Upper lobe of left lung (tissue), 4 donors: Measurements from ENCODE around the gene DOCK11.

Experiments used
- EP300 ChIP-seq, 4 donors: sonication (generic); formaldehyde crosslinking; IDR thresholded peaks; one replicate each; pipeline ENCODE4 v1.5.1; 2017; ENCODE audit warnings: antibody characterized with exemption in 4 of 4, control low read depth in 2 of 4
- POLR2A ChIP-seq, 4 donors: fragments of 450-650 bp; IDR thresholded peaks; one replicate each; pipeline ENCODE4 v1.5.1; 2016 to 2017; ENCODE audit warnings: antibody characterized with exemption in 4 of 4, mild to moderate bottlenecking in 2 of 4
- POLR2AphosphoS5 ChIP-seq, 2 donors: sonication (generic); formaldehyde crosslinking; IDR thresholded peaks; one replicate each; pipeline ENCODE4 v1.5.1; 2017; ENCODE audit warnings: antibody characterized with exemption in 2 of 2
- TF ChIP-seq, protein P1 (sequence below), 6 experiments: fragments of 450-650 bp in 4 of 6; fragments of 200-600 bp in 2 of 6; sonication (generic) in 2 of 6; IDR thresholded peaks; one replicate each; pipeline ENCODE4 v1.5.1; 2016 to 2019; ENCODE audit warnings: antibody characterized with exemption in 6 of 6

DNA sequence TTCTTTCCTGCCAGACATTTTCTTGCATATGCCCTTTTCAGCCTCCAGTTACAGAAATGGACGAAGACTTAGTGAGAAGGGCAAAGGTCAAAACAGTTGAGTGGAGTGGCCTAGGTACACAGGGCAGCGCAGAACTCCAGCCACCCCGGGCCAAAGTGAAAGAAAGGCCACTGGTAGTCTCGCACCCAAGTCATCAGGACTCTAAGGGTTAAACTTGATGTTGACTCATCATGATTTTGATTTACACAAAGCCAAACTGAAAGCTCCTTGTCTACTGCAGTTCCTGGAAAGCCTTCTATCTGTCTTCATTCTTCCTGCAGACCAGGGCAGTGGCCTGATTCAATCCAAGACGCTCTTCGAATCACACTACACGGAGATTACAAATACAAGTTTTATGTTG, 229.2 kb downstream of the DOCK11 start:
- TF ChIP-seq POLR2A (IDR thresholded peaks at IDR 0.05), result no peak
- TF ChIP-seq, protein P1, sequence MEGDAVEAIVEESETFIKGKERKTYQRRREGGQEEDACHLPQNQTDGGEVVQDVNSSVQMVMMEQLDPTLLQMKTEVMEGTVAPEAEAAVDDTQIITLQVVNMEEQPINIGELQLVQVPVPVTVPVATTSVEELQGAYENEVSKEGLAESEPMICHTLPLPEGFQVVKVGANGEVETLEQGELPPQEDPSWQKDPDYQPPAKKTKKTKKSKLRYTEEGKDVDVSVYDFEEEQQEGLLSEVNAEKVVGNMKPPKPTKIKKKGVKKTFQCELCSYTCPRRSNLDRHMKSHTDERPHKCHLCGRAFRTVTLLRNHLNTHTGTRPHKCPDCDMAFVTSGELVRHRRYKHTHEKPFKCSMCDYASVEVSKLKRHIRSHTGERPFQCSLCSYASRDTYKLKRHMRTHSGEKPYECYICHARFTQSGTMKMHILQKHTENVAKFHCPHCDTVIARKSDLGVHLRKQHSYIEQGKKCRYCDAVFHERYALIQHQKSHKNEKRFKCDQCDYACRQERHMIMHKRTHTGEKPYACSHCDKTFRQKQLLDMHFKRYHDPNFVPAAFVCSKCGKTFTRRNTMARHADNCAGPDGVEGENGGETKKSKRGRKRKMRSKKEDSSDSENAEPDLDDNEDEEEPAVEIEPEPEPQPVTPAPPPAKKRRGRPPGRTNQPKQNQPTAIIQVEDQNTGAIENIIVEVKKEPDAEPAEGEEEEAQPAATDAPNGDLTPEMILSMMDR (IDR thresholded peaks at IDR 0.05), result no peak
- TF ChIP-seq EP300 (IDR thresholded peaks at IDR 0.05), result no peak
- no peak for TF ChIP-seq POLR2AphosphoS5 (IDR thresholded peaks at IDR 0.05)
